HepG2 (cell line): Measurements from ENCODE around the gene CFAP99. TPM values are rescaled to one million over a fixed set of nuclear protein-coding genes. Genes with fewer than 3 reads are reported as not detected.
A peak's percentile ranks its signal among the peaks of the same experiment; 100 is the strongest.

ENCODE experiments used
- ASH2L ChIP-seq: fragments of 300-600, 200-600 bp; sonication (generic); IDR thresholded peaks from 2 replicates; pipeline ENCODE4 v1.7.0; 2017; ENCODE audit warnings: low read depth, mild to moderate bottlenecking, moderate library complexity, mixed read lengths, low read length; ENCODE audit not compliant: insufficient read length
- ATRX ChIP-seq: sonication (generic); formaldehyde crosslinking; IDR thresholded peaks from 2 replicates; pipeline ENCODE4 v1.4.0; 2020; ENCODE audit warnings: missing genetic modification reagents, borderline replicate concordance
- CBX2 ChIP-seq, 2 experiments: fragments of 200-600 bp in 1 of 2; sonication (generic); formaldehyde crosslinking in 1 of 2; IDR thresholded peaks; 2 replicates each; pipeline versions ENCODE4 v1.7.0 to v1.8.1; 2018 to 2022; ENCODE audit warnings: low read depth in 2 of 2, low read length in 1 of 2, mild to moderate bottlenecking in 1 of 2, missing genetic modification reagents in 1 of 2
- FLYWCH1 ChIP-seq: sonication (generic); formaldehyde crosslinking; IDR thresholded peaks from 2 replicates; pipeline ENCODE4 v1.8.1; 2023; ENCODE audit warnings: mild to moderate bottlenecking, missing genetic modification reagents
- NR2C2 ChIP-seq: sonication (generic); formaldehyde crosslinking; IDR thresholded peaks from 2 replicates; pipeline ENCODE4 v1.4.0; 2020; ENCODE audit warnings: missing genetic modification reagents, mild to moderate bottlenecking, moderate library complexity, borderline replicate concordance
- ONECUT2 ChIP-seq: sonication (generic); formaldehyde crosslinking; IDR thresholded peaks from 2 replicates; pipeline ENCODE4 v1.4.0; 2020; ENCODE audit warnings: missing genetic modification reagents
- REL ChIP-seq: sonication (generic); formaldehyde crosslinking; conservative IDR thresholded peaks from 2 replicates; pipeline ENCODE4 v1.8.0; 2022; ENCODE audit warnings: mild to moderate bottlenecking, missing genetic modification reagents, moderate library complexity
- SRSF4 ChIP-seq: fragments of 200-400 bp; formaldehyde crosslinking; IDR thresholded peaks from one replicate; pipeline ENCODE4 v1.6.1; 2018; ENCODE audit warnings: mild to moderate bottlenecking, low read depth, low read length, moderate library complexity; ENCODE audit not compliant: poor library complexity, severe bottlenecking
- TBX2 ChIP-seq: sonication (generic); formaldehyde crosslinking; IDR thresholded peaks from 2 replicates; pipeline ENCODE4 v1.5.0; 2020; ENCODE audit warnings: missing genetic modification reagents, mild to moderate bottlenecking, borderline replicate concordance
- ZFP36L2 ChIP-seq: sonication (generic); formaldehyde crosslinking; IDR thresholded peaks from 2 replicates; pipeline ENCODE4 v1.4.0; 2020; ENCODE audit warnings: missing genetic modification reagents
- ZNF263 ChIP-seq: sonication (generic); formaldehyde crosslinking; IDR thresholded peaks from 2 replicates; pipeline ENCODE4 v1.4.0; 2020; ENCODE audit warnings: missing genetic modification reagents
- ZNF337 ChIP-seq: sonication (generic); formaldehyde crosslinking; IDR thresholded peaks from 2 replicates; pipeline ENCODE4 v1.5.1; 2020; ENCODE audit warnings: missing genetic modification reagents, low read depth, mild to moderate bottlenecking, borderline replicate concordance
- ZNF343 ChIP-seq: sonication (generic); formaldehyde crosslinking; IDR thresholded peaks from 2 replicates; pipeline ENCODE4 v1.4.0; 2020; ENCODE audit warnings: mild to moderate bottlenecking, missing genetic modification reagents
- ZNF746 ChIP-seq: sonication (generic); formaldehyde crosslinking; IDR thresholded peaks from 2 replicates; pipeline ENCODE4 v1.8.0; 2022; ENCODE audit warnings: mild to moderate bottlenecking, missing genetic modification reagents
- ZNF83 ChIP-seq: sonication (generic); formaldehyde crosslinking; IDR thresholded peaks from 2 replicates; pipeline ENCODE4 v1.4.0; 2020; ENCODE audit warnings: missing genetic modification reagents, mild to moderate bottlenecking, borderline replicate concordance
- polyA plus RNA-seq, 8 experiments: library from polyadenylated mRNA; depleted of rRNA in 3 of 8; stranded (reverse) in 7 of 8; unstranded in 1 of 8; fragments of >200 nt; fragmentation: Illumina TruSeq in 4 of 8; extraction: Trizol in 4 of 8; gene quantifications; 2 replicates each; pipeline versions ENCODE4 v1.2.1 to v1.2.3, GENCODE V29; 2011 to 2016; ENCODE audit warnings: low read depth in 4 of 8, missing spikeins in 1 of 8, mixed read lengths in 1 of 8; ENCODE audit not compliant: insufficient read depth in 1 of 8
- total RNA-seq, 5 experiments: library from RNA; depleted of rRNA; stranded (reverse); fragments of >200 nt; fragmentation: Illumina TruSeq; extraction: Trizol; gene quantifications; 2 replicates each; pipeline ENCODE4 v1.2.3, GENCODE V29; 2016; ENCODE audit warnings: low read depth in 1 of 5
- TF ChIP-seq, protein P1 (sequence below): sonication (generic); formaldehyde crosslinking; IDR thresholded peaks from 2 replicates; pipeline ENCODE4 v1.4.0; 2020; ENCODE audit warnings: mild to moderate bottlenecking, missing genetic modification reagents
- TF ChIP-seq, protein P2 (sequence below): sonication (generic); formaldehyde crosslinking; conservative IDR thresholded peaks from 2 replicates; pipeline ENCODE4 v1.8.1; 2023; ENCODE audit warnings: missing genetic modification reagents
- TF ChIP-seq, protein P3 (sequence below): sonication (generic); formaldehyde crosslinking; IDR thresholded peaks from 2 replicates; pipeline ENCODE4 v1.8.0; 2022; ENCODE audit warnings: mild to moderate bottlenecking, missing genetic modification reagents; ENCODE audit not compliant: insufficient replicate concordance
- TF ChIP-seq, protein P4 (sequence below): IDR thresholded peaks from 2 replicates; pipeline ENCODE4 v1.6.1; 2016; ENCODE audit warnings: mild to moderate bottlenecking, missing biosample characterization, missing genetic modification reagents
- TF ChIP-seq, protein P5 (sequence below), 2 experiments: sonication (generic) in 1 of 2; formaldehyde crosslinking in 1 of 2; IDR thresholded peaks; 2 replicates each; pipeline versions ENCODE4 v1.4.0 to v1.6.1; 2018 to 2020; ENCODE audit warnings: missing genetic modification reagents in 2 of 2, borderline replicate concordance in 1 of 2, low read depth in 1 of 2, mild to moderate bottlenecking in 1 of 2, missing biosample characterization in 1 of 2

Gene CFAP99
- total and polyA plus RNA-seq, 2 of the 13 experiments (the other 11 are each of a cell fraction or from before 2014, with no cell fraction given) = not detected

DNA sequence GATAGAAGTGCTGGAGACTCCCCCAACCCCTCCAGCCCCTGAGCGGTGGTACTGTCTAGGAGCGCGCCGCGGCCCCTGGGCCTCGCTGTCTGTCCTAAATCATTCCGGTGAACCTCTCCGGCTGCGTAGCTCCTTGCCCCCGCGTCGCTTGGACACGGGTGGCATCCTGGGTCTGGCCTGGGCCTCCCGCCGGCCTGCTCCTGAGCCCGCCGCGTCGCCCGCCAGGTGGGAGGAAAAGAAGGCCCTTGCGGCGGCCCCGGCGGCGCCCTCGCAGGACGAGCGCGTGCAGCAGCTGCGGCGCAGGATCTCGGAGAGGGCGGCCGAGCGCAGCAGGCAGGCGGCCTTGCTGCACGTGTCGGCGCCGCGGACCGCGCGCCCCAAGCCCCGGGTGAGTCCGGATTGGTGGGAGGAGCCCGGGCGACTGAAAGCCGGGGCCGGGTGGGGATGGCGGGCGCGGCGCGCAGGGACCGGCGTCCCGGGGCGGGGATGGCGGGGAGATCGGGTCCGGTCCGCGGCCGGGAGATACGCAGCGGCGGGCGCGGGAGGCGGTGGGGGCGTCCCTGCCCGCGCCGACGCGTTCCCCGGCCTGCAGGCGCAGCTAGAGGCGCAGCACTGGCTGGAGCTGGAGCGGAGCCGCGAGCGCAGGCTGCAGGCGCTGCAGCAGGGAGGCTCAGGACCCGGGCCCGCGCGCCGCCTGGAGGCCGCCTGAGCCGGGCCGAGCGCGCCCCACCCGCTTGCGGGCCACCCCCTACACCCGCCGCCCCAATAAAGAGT, 43.6 kb downstream of the CFAP99 start (continued):
- TF ChIP-seq ZNF746 (CRISPR knock-in tag) = peak; percentile 46; the same call in 1 of the 2 replicates
- TF ChIP-seq ONECUT2 (CRISPR knock-in tag) = 0 out of 2 replicates have a peak, but pooled peaks have one; percentile 30
- TF ChIP-seq ZNF343 = no peak
- no peak for TF ChIP-seq ZNF83 (CRISPR knock-in tag)
- TF ChIP-seq TBX2 (CRISPR knock-in tag) = peak; percentile 48; the same call in 1 of the 2 replicates
- peak; percentile 66; the same call in 1 of the 2 replicates for TF ChIP-seq ZNF263 (CRISPR knock-in tag)
- TF ChIP-seq NR2C2 (CRISPR knock-in tag) = 0 out of 2 replicates have a peak, but pooled peaks have one; percentile 39
- no peak for TF ChIP-seq SRSF4
- TF ChIP-seq ATRX (CRISPR knock-in tag) = no peak
- TF ChIP-seq ZFP36L2 = no peak
- TF ChIP-seq, protein P1, sequence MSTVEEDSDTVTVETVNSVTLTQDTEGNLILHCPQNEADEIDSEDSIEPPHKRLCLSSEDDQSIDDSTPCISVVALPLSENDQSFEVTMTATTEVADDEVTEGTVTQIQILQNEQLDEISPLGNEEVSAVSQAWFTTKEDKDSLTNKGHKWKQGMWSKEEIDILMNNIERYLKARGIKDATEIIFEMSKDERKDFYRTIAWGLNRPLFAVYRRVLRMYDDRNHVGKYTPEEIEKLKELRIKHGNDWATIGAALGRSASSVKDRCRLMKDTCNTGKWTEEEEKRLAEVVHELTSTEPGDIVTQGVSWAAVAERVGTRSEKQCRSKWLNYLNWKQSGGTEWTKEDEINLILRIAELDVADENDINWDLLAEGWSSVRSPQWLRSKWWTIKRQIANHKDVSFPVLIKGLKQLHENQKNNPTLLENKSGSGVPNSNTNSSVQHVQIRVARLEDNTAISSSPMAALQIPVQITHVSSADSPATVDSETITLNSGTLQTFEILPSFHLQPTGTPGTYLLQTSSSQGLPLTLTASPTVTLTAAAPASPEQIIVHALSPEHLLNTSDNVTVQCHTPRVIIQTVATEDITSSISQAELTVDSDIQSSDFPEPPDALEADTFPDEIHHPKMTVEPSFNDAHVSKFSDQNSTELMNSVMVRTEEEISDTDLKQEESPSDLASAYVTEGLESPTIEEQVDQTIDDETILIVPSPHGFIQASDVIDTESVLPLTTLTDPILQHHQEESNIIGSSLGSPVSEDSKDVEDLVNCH (CRISPR knock-in tag) = no peak
- TF ChIP-seq, protein P2, sequence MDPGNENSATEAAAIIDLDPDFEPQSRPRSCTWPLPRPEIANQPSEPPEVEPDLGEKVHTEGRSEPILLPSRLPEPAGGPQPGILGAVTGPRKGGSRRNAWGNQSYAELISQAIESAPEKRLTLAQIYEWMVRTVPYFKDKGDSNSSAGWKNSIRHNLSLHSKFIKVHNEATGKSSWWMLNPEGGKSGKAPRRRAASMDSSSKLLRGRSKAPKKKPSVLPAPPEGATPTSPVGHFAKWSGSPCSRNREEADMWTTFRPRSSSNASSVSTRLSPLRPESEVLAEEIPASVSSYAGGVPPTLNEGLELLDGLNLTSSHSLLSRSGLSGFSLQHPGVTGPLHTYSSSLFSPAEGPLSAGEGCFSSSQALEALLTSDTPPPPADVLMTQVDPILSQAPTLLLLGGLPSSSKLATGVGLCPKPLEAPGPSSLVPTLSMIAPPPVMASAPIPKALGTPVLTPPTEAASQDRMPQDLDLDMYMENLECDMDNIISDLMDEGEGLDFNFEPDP (CRISPR knock-in tag) = no peak
- no peak for TF ChIP-seq ZNF337
- TF ChIP-seq, protein P3, sequence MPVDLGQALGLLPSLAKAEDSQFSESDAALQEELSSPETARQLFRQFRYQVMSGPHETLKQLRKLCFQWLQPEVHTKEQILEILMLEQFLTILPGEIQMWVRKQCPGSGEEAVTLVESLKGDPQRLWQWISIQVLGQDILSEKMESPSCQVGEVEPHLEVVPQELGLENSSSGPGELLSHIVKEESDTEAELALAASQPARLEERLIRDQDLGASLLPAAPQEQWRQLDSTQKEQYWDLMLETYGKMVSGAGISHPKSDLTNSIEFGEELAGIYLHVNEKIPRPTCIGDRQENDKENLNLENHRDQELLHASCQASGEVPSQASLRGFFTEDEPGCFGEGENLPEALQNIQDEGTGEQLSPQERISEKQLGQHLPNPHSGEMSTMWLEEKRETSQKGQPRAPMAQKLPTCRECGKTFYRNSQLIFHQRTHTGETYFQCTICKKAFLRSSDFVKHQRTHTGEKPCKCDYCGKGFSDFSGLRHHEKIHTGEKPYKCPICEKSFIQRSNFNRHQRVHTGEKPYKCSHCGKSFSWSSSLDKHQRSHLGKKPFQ (CRISPR knock-in tag) = no peak
- TF ChIP-seq, protein P4, sequence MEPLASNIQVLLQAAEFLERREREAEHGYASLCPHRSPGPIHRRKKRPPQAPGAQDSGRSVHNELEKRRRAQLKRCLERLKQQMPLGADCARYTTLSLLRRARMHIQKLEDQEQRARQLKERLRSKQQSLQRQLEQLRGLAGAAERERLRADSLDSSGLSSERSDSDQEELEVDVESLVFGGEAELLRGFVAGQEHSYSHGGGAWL (CRISPR knock-in tag) = peak; percentile 91; the same call in 1 of the 2 replicates
- no peak for TF ChIP-seq FLYWCH1
- TF ChIP-seq, protein P5, sequence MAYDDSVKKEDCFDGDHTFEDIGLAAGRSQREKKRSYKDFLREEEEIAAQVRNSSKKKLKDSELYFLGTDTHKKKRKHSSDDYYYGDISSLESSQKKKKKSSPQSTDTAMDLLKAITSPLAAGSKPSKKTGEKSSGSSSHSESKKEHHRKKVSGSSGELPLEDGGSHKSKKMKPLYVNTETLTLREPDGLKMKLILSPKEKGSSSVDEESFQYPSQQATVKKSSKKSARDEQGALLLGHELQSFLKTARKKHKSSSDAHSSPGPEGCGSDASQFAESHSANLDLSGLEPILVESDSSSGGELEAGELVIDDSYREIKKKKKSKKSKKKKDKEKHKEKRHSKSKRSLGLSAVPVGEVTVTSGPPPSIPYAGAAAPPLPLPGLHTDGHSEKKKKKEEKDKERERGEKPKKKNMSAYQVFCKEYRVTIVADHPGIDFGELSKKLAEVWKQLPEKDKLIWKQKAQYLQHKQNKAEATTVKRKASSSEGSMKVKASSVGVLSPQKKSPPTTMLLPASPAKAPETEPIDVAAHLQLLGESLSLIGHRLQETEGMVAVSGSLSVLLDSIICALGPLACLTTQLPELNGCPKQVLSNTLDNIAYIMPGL (CRISPR knock-in tag; IDR thresholded peaks at IDR 0.05; ENCODE audit: borderline replicate concordance in 1 of 2, low read depth in 1 of 2) = peak; percentile 38 to 61; a peak in 3 of 4 replicates
- no peak for TF ChIP-seq CBX2 (IDR thresholded peaks at IDR 0.05; ENCODE audit: low read depth, low read length)
- TF ChIP-seq CBX2 (CRISPR knock-in tag; IDR thresholded peaks at IDR 0.05; ENCODE audit: low read depth) = peak; percentile 87; the same call in 1 of the 2 replicates
- TF ChIP-seq REL (CRISPR knock-in tag) = peak; percentile 87
- TF ChIP-seq ASH2L = no peak
